Measurements from ENCODE around the gene C5. TPM values are rescaled to one million over a fixed set of nuclear protein-coding genes. Genes with fewer than 3 reads are reported as not detected.

The C5 gene
- total RNA-seq, 1 donor: 13.8 TPM

GRCh38 chr9:120948824-120949223 lies 101.3 kb downstream of the C5 start:
- no peak for TF ChIP-seq CTCF (IDR thresholded peaks at IDR 0.05; ENCODE audit: insufficient read depth, low read length)
- no peak for DNase-seq (ENCODE audit: low read depth)
- no peak overlapping the region for H3K4me3 ChIP-seq (ENCODE audit: low read depth, low read length)

GRCh38 chr9:120947222-120947621 lies 102.9 kb downstream of the C5 start:
- H3K4me3 ChIP-seq (ENCODE audit: low read depth, low read length): no peak overlapping the region
- no peak for TF ChIP-seq CTCF (IDR thresholded peaks at IDR 0.05; ENCODE audit: insufficient read depth, low read length)
- no peak for DNase-seq (ENCODE audit: low read depth)

- H3K4me3 ChIP-seq (ENCODE audit: low read depth, low read length): no peak overlapping the region
- DNase-seq (ENCODE audit: low read depth): peak; percentile 83
- TF ChIP-seq CTCF (IDR thresholded peaks at IDR 0.05; ENCODE audit: insufficient read depth, low read length): no peak
These were observed 103.8 kb downstream of the C5 start for GRCh38 chr9:120946259-120946658.

GRCh38 chr9:120944948-120945347 lies 105.1 kb downstream of the C5 start:
- no peak for TF ChIP-seq CTCF (IDR thresholded peaks at IDR 0.05; ENCODE audit: insufficient read depth, low read length)
- H3K4me3 ChIP-seq (ENCODE audit: low read depth, low read length): no peak overlapping the region
- no peak for DNase-seq (ENCODE audit: low read depth)

- no peak for TF ChIP-seq CTCF (IDR thresholded peaks at IDR 0.05; ENCODE audit: insufficient read depth, low read length)
- no peak overlapping the region for H3K4me3 ChIP-seq (ENCODE audit: low read depth, low read length)
- no peak for DNase-seq (ENCODE audit: low read depth)
These were observed 105.6 kb downstream of the C5 start for GRCh38 chr9:120944434-120944843.

- H3K4me3 ChIP-seq (ENCODE audit: low read depth, low read length): no peak overlapping the region
- peak; percentile 58 for DNase-seq (ENCODE audit: low read depth)
- TF ChIP-seq CTCF (IDR thresholded peaks at IDR 0.05; ENCODE audit: insufficient read depth, low read length): no peak
These were observed 107.7 kb downstream of the C5 start for GRCh38 chr9:120942186-120943001.
